Liver (tissue), 3 donors: Measurements from ENCODE around the gene OR4C6.

Source experiments
- FOXA1 ChIP-seq: IDR thresholded peaks from 2 replicates; pipeline ENCODE4 v1.6.1; 2016; ENCODE audit warnings: antibody characterized with exemption
- HNF4A ChIP-seq, 2 donors: conservative IDR thresholded peaks; 2 replicates each; pipeline ENCODE4 v1.6.1; 2016; ENCODE audit warnings: antibody characterized with exemption in 2 of 2, mild to moderate bottlenecking in 2 of 2
- HNF4G ChIP-seq: IDR thresholded peaks from 2 replicates; pipeline ENCODE4 v1.6.1; 2016; ENCODE audit warnings: antibody characterized with exemption
- SP1 ChIP-seq: IDR thresholded peaks from 2 replicates; pipeline ENCODE4 v1.6.1; 2018; ENCODE audit warnings: antibody characterized with exemption, mild to moderate bottlenecking
- YY1 ChIP-seq: IDR thresholded peaks from 2 replicates; pipeline ENCODE4 v1.6.1; 2016; ENCODE audit warnings: antibody characterized with exemption, mild to moderate bottlenecking
- TF ChIP-seq, protein P1 (sequence below): fragments of 150-350 bp; IDR thresholded peaks from 2 replicates; pipeline ENCODE4 v1.5.1; 2017; ENCODE audit warnings: improper control_type of control experiment, low read depth, low read length; ENCODE audit not compliant: missing input control
- TF ChIP-seq, protein P2 (sequence below): IDR thresholded peaks from 2 replicates; pipeline ENCODE4 v1.6.1; 2016; ENCODE audit warnings: antibody characterized with exemption
- TF ChIP-seq, protein P3 (sequence below): IDR thresholded peaks from 2 replicates; pipeline ENCODE4 v1.6.1; 2016; ENCODE audit warnings: antibody characterized with exemption
- TF ChIP-seq, protein P4 (sequence below): IDR thresholded peaks from 2 replicates; pipeline ENCODE4 v1.6.1; 2016; ENCODE audit warnings: antibody characterized with exemption, mild to moderate bottlenecking
- donor health status: healthy.
- donor health status: healthy.

DNA sequence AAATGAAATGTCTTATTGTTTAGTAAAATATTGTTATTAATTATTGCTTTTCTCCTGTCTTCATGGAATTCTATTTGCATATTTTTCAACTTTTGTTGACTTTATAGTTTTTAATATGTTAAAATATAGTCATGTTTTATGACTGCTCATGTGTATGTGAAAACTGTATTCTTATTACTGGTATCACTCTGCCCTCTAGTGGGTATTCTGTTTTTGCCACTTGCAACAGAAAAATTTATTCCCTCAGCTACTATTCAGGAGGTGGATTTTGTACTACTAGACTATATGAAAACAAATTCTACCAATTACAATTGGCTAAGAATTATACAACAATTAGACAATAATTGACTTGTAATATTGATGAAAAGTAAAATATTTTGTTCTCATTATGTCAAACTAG is 45.0 kb downstream of the OR4C6 start:
- TF ChIP-seq, protein P1, sequence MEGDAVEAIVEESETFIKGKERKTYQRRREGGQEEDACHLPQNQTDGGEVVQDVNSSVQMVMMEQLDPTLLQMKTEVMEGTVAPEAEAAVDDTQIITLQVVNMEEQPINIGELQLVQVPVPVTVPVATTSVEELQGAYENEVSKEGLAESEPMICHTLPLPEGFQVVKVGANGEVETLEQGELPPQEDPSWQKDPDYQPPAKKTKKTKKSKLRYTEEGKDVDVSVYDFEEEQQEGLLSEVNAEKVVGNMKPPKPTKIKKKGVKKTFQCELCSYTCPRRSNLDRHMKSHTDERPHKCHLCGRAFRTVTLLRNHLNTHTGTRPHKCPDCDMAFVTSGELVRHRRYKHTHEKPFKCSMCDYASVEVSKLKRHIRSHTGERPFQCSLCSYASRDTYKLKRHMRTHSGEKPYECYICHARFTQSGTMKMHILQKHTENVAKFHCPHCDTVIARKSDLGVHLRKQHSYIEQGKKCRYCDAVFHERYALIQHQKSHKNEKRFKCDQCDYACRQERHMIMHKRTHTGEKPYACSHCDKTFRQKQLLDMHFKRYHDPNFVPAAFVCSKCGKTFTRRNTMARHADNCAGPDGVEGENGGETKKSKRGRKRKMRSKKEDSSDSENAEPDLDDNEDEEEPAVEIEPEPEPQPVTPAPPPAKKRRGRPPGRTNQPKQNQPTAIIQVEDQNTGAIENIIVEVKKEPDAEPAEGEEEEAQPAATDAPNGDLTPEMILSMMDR, result peak; percentile 59
- TF ChIP-seq SP1 (no peak), HNF4G (no peak), YY1 (no peak), HNF4A (conservative IDR thresholded peaks at IDR 0.05) (no peak), FOXA1 (no peak)
- TF ChIP-seq, protein P2, sequence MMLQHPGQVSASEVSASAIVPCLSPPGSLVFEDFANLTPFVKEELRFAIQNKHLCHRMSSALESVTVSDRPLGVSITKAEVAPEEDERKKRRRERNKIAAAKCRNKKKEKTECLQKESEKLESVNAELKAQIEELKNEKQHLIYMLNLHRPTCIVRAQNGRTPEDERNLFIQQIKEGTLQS, result no peak
- TF ChIP-seq, protein P3, sequence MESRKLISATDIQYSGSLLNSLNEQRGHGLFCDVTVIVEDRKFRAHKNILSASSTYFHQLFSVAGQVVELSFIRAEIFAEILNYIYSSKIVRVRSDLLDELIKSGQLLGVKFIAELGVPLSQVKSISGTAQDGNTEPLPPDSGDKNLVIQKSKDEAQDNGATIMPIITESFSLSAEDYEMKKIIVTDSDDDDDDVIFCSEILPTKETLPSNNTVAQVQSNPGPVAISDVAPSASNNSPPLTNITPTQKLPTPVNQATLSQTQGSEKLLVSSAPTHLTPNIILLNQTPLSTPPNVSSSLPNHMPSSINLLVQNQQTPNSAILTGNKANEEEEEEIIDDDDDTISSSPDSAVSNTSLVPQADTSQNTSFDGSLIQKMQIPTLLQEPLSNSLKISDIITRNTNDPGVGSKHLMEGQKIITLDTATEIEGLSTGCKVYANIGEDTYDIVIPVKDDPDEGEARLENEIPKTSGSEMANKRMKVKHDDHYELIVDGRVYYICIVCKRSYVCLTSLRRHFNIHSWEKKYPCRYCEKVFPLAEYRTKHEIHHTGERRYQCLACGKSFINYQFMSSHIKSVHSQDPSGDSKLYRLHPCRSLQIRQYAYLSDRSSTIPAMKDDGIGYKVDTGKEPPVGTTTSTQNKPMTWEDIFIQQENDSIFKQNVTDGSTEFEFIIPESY, result no peak
- TF ChIP-seq, protein P4, sequence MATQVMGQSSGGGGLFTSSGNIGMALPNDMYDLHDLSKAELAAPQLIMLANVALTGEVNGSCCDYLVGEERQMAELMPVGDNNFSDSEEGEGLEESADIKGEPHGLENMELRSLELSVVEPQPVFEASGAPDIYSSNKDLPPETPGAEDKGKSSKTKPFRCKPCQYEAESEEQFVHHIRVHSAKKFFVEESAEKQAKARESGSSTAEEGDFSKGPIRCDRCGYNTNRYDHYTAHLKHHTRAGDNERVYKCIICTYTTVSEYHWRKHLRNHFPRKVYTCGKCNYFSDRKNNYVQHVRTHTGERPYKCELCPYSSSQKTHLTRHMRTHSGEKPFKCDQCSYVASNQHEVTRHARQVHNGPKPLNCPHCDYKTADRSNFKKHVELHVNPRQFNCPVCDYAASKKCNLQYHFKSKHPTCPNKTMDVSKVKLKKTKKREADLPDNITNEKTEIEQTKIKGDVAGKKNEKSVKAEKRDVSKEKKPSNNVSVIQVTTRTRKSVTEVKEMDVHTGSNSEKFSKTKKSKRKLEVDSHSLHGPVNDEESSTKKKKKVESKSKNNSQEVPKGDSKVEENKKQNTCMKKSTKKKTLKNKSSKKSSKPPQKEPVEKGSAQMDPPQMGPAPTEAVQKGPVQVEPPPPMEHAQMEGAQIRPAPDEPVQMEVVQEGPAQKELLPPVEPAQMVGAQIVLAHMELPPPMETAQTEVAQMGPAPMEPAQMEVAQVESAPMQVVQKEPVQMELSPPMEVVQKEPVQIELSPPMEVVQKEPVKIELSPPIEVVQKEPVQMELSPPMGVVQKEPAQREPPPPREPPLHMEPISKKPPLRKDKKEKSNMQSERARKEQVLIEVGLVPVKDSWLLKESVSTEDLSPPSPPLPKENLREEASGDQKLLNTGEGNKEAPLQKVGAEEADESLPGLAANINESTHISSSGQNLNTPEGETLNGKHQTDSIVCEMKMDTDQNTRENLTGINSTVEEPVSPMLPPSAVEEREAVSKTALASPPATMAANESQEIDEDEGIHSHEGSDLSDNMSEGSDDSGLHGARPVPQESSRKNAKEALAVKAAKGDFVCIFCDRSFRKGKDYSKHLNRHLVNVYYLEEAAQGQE, result no peak
